GM12875 (cell line): ENCODE measurements around the gene RBBP5.
A peak's percentile ranks its signal among the peaks of the same experiment; 100 is the strongest.

Source experiments
- H3K4me3 ChIP-seq: one replicate; pipeline ENCODE4 v1.5.1; 2011; ENCODE audit warnings: low read depth, low read length, control low read depth
- TF ChIP-seq, protein P1 (sequence below): IDR thresholded peaks from 2 replicates; pipeline ENCODE4 v1.5.1; 2011; ENCODE audit warnings: low read depth, mild to moderate bottlenecking, control low read depth, inconsistent platforms, low read length, moderate library complexity, borderline replicate concordance; ENCODE audit not compliant: insufficient read depth

RBBP5 gene, protein sequence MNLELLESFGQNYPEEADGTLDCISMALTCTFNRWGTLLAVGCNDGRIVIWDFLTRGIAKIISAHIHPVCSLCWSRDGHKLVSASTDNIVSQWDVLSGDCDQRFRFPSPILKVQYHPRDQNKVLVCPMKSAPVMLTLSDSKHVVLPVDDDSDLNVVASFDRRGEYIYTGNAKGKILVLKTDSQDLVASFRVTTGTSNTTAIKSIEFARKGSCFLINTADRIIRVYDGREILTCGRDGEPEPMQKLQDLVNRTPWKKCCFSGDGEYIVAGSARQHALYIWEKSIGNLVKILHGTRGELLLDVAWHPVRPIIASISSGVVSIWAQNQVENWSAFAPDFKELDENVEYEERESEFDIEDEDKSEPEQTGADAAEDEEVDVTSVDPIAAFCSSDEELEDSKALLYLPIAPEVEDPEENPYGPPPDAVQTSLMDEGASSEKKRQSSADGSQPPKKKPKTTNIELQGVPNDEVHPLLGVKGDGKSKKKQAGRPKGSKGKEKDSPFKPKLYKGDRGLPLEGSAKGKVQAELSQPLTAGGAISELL

DNA sequence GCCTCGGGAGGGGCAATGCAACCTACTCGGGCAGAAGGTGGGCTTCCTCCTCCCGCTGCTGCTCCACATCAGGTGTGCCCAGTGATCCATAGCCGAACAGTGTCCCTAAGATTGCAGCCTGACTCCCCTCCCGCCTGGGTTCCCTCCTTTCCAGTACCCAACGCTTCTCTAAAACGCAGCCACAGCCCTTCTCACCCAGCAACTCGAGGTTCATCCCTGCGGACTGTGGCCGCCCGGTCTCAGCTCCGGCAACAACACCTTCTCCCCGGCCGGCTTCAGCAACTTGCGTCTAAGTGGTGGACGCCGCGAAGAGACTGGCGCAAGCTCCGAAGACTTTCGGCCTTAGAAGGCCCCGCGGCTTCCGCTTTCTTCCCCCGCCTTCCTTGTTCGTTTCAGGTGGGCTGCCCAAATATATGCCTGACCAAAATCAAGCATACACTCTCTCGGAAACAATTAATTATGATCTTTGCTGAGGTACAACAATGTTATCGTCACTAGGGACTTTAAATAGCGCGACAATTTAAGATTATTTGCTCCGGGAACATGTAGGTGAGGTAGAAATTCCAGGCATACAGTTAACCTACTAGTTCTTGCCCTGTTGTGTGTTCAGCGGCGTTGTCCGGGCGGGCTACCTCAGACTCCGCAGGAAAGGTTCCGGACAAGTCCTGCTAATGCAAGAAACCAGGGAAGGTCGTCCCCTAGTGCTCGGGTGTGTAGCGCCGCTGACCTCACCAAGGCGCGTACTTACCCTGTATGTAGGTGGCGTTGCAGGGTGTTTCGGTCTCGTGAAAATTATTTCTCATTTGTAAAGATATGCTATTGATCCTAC, at the start of gene RBBP5:
RBBP5 (minus strand) TSS at position 319 of the 829 bp plus-strand sequence; CDS start at position 214, 105 bp downstream.
- H3K4me3 ChIP-seq: peak within 1 kb of the TSS; percentile 95
- TF ChIP-seq, protein P1, sequence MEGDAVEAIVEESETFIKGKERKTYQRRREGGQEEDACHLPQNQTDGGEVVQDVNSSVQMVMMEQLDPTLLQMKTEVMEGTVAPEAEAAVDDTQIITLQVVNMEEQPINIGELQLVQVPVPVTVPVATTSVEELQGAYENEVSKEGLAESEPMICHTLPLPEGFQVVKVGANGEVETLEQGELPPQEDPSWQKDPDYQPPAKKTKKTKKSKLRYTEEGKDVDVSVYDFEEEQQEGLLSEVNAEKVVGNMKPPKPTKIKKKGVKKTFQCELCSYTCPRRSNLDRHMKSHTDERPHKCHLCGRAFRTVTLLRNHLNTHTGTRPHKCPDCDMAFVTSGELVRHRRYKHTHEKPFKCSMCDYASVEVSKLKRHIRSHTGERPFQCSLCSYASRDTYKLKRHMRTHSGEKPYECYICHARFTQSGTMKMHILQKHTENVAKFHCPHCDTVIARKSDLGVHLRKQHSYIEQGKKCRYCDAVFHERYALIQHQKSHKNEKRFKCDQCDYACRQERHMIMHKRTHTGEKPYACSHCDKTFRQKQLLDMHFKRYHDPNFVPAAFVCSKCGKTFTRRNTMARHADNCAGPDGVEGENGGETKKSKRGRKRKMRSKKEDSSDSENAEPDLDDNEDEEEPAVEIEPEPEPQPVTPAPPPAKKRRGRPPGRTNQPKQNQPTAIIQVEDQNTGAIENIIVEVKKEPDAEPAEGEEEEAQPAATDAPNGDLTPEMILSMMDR: peak; percentile 85

DNA sequence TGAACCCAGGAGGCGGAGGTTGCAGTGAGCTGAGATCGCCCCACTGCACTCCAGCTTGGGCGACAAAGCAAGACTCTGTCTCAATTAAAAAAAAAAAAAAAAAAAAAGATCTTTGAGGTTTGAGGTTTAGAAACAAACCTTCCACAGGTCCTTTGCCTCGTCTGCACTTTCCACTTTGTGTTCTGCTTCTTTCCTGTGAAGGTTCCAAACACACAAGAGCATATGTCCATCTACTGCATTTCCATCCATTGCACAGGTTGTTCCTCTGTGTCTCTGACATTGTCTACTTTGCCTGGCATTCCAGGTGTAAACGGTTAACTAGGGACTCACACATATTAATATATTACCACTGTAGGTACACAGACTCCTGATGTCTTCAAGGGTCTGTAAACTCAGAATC, 49.6 kb upstream of the RBBP5 start:
- no peak overlapping the region for H3K4me3 ChIP-seq
- TF ChIP-seq, protein P1: no peak

DNA sequence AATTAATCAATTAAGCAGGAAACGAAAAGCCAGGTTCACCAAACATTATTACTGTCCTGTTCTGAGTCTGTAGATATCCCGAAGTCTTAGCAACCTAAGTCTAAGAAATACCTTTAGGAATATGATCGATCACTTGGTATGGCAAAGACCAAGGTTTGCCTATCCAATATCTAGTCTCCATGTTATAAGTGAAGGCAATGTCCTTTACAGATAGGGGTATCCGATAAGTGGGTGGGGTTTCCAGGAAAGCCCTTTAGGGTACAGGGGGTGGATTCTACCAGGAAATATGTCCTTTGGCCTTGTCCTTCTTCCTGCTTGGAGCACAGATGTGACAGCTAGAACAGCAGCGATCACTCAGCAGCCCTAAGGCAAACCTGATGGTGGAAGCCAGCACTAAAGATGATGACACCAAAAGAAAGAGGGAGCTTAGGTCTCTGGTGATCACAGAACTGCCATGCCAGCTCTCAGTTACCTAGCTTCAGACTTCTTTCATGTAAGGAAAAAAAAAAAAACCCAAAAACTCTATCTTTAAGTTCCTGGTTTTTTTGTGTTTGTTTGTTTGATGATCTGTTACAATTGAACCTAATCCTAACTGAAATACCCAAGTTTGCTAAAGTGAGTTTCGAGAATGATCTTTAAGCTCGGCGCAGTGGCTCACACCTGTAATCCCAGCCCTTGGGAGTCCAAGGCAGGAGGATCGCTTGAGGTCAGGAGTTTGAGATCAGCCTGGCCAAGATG, 48.9 kb upstream of the RBBP5 start:
- no peak overlapping the region for H3K4me3 ChIP-seq
- TF ChIP-seq, protein P1: no peak

DNA sequence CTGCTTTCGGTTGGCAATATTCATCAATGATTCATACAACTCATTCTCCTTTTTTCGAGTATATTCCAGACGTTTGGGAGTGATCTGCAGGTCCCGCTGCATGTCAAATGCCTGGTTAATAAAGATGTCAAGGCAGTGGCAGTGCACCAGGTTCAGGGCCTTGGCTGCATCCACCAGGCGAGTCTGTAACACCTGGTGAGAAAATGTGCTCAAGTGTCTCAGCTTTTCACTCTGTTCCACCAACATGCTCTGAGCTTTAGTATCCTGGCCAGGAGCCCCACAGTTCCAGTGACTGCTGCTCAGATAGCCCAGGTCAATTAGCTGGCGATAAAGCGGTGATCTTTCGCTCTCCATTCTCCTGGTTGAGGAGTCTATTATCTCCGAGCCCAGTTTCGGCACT, 47.5 kb upstream of the RBBP5 start:
- H3K4me3 ChIP-seq: no peak overlapping the region
- TF ChIP-seq, protein P1: no peak

DNA sequence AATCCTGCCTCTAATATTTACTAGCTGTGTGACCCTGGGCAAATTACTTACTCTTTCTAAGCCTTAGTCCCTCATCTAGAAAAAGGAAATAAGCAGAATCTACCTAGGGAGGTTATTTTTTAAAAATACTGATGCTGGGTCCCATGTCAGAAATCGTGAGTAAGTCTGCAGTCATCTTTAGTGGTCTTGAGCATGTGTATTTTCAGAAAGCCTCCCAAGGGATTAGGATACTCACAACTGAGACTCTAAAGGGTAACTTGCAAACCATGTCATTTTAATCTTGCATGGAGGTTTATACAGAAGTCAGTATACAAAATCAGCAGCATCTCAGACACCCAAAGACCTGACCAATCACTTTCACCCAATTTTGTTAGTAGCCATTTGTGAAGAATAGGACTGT, 46.5 kb upstream of the RBBP5 start:
- TF ChIP-seq, protein P1: no peak
- H3K4me3 ChIP-seq: no peak overlapping the region

DNA sequence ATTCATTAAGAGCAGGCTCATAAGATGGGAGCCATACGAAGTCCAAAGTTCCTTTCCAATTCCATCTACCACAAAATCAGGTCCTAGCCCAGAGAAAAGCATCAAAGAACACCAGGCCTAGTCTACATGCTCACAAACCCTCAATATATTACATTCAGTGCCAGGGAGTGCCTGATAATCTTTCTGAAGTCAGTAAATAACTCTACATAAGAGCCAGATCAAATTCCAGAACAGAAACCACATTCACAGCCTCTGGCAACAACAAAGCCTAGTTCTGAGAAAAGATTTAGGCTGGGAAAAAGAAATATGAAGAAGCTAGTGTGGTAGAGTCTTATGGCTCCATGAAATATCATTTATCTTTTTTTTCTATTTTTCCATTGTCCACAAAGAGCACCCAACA, 40.5 kb upstream of the RBBP5 start:
- no peak overlapping the region for H3K4me3 ChIP-seq
- TF ChIP-seq, protein P1: no peak
